Measurements from ENCODE around the gene KLHDC8B.
A peak's percentile ranks its signal among the peaks of the same experiment; 100 is the strongest.

KLHDC8B gene

DNA sequence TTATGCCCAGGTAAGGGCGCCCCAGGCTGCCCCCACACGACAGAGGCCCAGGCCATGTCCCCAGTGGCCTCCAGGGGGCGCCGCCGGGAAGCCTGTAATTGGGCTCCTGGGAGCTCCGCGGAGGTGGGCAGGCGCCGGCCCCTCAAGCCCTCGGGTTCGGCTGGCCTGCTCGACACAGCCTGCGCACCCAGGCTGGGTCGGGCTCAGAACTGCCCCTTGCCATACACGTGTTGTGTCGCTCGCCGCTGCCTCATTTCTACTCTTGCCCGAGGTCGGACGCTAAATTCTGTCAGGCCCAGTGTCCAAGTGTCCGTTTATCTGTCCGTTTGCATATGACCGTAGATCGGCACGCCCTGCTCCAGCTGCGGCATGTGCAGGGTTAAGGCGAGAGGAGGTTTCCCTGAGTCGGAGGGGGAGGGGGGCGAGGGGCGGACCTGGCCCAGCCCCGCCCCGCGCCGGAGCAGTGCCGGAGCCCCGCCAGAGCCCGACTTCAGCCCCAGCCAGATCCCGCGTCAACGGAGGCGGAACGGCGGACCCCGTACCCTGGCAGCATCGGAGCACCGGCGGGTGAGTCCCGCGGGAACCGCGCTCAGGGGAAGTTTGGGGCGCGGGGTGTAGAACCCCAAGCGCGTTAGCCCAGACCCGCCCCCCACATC is at the start of gene KLHDC8B:
KLHDC8B (plus strand) TSS at position 480 of the 656 bp plus-strand sequence. CDS start 1,172 bp downstream, outside the sequence.
- DNase-seq (ENCODE audit: low read depth in 2 of 2): peak; percentile 47 to 52

- DNase-seq (ENCODE audit: low read depth in 2 of 2): no peak
Measured at GRCh38 chr3:49122022-49122421, 49.4 kb upstream of the KLHDC8B start.

GRCh38 chr3:49122451-49122850 is 48.9 kb upstream of the KLHDC8B start:
- DNase-seq (ENCODE audit: low read depth in 2 of 2): no peak

DNA sequence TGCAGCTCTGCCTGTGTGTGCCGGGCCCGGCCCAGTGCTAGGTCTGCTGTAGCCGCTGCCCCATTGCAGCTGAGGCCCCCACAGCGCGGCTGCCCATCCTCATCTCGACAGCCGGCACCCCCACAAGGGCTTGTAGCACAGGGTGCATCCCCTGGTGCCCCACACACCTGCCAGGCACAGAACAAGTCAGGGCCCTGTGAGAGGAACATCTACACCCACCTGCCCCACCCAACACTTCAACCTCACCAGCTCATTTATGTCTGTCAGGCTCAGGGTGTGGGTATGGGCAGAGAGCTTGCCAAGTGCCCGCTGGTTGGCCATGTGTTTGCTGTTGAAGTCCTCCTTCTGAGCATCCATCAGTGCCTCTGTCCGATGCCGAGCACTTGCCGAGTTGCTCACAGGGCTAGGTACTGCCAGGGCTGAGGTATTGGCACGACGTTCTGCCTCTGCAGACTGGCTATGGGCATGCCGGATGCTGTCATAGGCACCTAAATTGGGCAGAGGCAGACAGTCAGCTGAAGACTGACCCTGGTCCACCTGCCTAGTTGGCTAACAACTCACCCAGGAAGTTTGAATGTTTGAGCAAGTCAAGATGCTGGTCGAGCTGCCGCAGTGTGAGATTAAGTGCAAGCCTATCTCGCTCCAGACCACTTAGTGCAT is 48.4 kb upstream of the KLHDC8B start:
- no peak for DNase-seq (ENCODE audit: low read depth in 2 of 2)

DNA sequence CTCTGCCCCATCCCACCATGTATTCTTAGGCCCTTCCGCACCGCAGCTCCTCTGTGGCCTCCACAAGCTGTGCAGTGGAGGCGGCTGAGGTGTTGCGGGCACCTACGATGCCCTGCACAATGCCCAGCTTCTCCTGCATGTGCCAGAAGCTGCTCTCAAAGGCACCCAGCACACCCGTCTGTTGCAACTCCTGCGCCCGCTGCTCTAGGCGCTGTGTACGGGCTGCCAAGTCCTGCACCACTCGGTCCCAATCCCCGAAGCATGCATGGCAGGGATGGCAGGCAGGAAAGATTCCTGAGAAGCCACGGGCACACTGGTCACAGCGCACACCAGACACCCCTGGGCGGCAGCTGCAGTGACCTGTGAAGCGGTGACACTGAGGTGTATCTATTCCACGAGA is 47.7 kb upstream of the KLHDC8B start:
- DNase-seq (ENCODE audit: low read depth in 2 of 2): no peak

DNA sequence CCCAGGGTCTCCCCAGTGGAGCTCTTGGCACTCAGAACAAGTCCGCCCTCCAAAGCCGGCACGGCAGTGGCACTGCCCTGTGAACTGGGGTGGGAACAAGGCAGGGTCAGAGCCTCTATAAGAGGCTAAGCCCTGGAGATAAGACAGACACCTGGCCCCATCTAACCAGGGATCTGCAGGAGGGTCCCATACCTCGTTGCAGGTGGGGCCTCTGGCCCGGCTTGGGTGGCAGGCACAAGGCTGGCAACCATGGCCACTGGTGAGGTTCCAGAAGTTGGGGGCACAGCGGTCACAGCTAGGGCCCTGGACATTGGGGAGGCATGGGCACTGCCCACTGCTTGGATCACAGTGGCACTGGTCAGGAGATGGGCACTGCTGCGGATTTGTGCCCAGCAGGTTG is 47.2 kb upstream of the KLHDC8B start:
- no peak for DNase-seq (ENCODE audit: low read depth in 2 of 2)

GRCh38 chr3:49124991-49125670 is 46.3 kb upstream of the KLHDC8B start:
- DNase-seq (ENCODE audit: low read depth in 2 of 2): no peak

DNA sequence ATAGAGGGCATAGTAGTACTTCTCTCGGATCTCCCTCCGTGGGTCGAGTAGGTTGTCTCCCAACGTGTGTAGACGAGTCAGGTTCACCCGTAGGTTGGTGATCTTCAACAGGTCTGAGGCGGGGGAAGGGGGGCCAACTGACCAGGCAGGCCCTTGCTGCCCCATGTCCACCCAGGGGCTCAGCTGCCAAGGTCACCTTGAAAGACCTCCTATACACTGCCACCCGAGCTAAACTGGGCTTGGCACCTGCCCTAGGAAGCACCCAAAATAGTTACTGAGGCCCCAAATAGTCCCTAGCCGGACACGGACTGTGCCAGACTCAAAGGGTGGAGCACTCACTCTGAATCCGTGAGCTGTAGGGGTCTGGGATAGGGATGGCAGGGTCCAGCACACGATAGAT is 40.4 kb upstream of the KLHDC8B start:
- no peak for DNase-seq (ENCODE audit: low read depth in 2 of 2)

GRCh38 chr3:49131576-49131975 is 39.8 kb upstream of the KLHDC8B start:
- no peak for DNase-seq (ENCODE audit: low read depth in 2 of 2)

DNA sequence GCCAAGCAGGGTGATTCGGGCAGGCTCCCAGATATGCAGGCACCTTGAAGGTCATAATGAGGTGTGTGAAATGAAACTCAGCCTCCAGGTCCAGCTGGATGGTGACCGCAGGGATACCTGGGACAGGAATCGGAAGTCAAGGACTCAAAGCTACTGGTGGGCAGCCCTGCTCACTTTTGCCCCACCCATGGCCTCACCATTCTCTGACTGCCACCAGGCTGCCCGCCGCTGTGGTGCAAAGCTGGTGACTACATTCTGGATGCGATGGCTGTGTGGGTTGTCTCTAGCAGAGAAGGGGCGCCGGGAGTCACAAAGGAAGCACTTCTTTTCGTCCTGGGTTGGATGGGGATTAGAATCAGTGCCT is 39.3 kb upstream of the KLHDC8B start:
- DNase-seq (ENCODE audit: low read depth in 2 of 2): no peak

GRCh38 chr3:49132437-49133225 is 38.8 kb upstream of the KLHDC8B start, which contains the start of gene LAMB2:
TSS of gene LAMB2 (minus strand) at chr3:49133050. CDS start at chr3:49132867, 183 bp downstream.
- peak; percentile 35 to 40 for DNase-seq (ENCODE audit: low read depth in 2 of 2)

- peak; percentile 76 to 84 for DNase-seq (ENCODE audit: low read depth in 2 of 2)
Measured at GRCh38 chr3:49133226-49133951, 38.0 kb upstream of the KLHDC8B start.

DNA sequence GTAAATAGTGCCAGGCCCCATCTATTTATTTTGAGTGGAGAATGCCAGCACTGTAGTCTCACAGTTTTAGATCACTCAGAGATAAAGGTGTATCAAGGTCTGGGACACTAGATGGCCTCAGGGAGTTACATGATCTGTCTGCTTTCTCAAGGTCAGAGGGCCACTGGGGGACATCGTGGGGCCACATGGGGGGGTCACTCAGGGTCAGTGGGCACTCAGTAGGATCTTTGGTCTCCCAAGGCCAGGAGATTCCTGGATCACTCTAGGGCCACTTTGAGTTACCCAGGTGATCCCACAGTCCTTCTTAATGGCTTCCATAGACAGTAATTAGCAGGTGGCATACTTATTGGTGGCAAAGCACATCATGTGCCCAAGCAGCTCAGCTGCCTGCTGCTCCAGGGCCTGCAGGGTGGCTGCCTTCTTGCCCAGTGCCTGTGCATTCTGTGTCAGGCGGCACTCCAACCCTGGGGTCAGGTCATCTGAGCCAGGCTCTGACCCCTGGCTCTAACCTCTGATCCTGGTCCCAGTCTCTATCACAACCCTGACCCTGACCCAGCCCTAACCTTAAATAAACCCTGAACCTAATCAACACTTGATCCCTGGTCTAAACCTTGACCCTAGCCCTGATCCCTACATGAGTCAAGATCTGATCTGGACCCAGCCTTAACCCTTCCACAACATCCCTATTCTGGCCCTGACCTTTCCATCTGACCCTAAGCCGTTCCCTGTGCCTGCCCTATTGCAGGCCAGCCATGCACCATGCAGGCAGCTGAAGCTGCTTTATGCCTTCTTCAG is 36.7 kb upstream of the KLHDC8B start:
- DNase-seq (ENCODE audit: low read depth in 2 of 2): no peak

DNA sequence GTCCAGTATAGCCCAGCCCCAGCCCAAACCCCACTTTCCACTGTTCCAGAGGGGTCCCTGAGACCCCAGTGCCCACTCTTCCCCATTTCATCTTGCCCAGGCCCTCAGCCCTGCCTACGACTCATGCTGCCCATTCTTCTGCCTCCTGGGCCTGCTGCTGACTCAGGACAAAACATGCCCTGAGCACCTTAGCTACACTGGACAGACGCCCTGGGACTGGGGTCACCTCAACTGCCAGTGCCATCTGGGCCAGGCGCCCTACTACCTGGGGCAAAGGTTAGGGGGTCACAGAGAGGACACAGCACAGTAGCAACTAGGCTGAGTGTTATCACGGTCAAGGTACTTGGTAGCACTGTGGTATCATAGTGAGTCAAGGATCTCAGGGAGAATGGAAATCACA is 35.9 kb upstream of the KLHDC8B start:
- DNase-seq (ENCODE audit: low read depth in 2 of 2): no peak

- DNase-seq (ENCODE audit: low read depth in 2 of 2): no peak
Measured at GRCh38 chr3:49140080-49140479, 31.3 kb upstream of the KLHDC8B start.

DNA sequence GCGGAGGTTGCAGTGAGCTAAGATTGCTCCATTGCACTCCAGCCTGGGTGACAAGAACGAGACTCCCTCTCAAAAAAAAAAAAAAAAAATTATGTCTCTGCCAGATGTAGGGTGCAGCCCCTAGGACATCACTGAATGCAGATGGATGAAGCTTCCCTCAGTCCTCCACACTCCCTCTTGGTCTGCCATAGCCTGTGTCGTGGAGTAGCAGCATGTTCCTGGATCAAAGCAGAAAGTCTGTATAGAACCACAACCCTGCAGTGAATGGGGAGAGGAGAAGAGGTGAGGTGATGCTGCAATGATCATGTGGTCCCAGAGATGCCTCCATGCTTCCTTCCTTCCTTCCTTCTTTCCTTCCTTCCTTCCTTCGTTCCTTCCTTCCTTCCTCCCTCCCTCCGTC is 23.2 kb upstream of the KLHDC8B start:
- no peak for DNase-seq (ENCODE audit: low read depth in 2 of 2)

GRCh38 chr3:49151610-49152009 is 19.8 kb upstream of the KLHDC8B start:
- no peak for DNase-seq (ENCODE audit: low read depth in 2 of 2)

DNA sequence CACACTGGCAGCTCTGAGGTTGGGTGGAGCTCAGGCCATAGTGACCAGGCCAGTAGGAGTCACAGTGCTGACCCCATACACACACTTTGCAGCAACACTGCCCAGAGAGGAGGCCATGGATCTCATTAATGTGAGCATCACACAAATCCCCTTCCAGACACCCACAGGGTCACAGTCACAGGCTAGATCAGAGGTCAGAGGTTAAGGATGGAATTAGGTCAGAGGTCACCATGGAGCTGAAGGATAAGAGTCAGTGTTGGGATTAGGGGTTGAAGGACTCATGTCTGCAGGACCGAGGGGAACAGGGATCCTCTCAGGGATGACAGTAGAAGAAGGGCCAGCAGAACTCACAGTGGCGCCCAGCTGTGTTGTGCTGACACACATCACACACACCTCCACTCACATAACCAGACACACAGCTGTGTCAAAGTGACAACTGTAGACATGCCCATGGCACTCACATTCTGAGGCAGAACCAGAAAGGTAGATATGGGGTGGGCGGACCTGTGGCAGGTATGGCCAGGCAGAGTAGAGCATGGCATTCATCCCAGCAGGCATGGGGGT is 18.0 kb upstream of the KLHDC8B start:
- DNase-seq (ENCODE audit: low read depth in 2 of 2): no peak

DNA sequence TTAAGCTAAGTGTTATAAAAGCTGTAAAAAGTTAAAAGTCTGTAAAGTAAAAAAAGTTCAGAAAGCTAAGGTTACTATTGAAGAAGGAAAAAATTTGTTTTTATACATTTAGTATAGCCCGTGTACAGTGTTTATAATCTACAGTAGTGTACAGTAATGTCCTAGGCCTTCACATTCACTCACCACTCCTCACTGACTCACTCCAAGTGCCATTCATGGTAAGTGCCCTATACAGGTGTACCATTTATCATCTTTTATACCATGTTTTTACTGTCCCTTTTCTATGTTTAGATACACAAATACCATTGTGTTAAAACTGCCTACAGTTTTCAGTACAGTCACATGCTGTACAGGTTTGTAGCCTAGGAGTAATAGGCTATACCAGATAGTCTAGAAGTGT is 14.1 kb upstream of the KLHDC8B start:
- DNase-seq (ENCODE audit: low read depth in 2 of 2): no peak

GRCh38 chr3:49158103-49158709 is 13.2 kb upstream of the KLHDC8B start:
- no peak for DNase-seq (ENCODE audit: low read depth in 2 of 2)

Measured in fibroblast of skin of left biceps (primary cell).